Measurements from ENCODE around the gene EIF2AK2. TPM values are rescaled to one million over a fixed set of nuclear protein-coding genes. Genes with fewer than 3 reads are reported as not detected.

EIF2AK2 gene
- total and polyA plus RNA-seq, 4 donors = 7.5 to 40.1 (median 19.9) TPM

GRCh38 chr2:37149626-37150322 lies 7.0 kb downstream of the EIF2AK2 start:
- no peak for DNase-seq
- TF ChIP-seq CTCF (IDR thresholded peaks at IDR 0.05; ENCODE audit: control extremely low read depth, extremely low read depth) = no peak
- 54 to 55% methylated on average over 6 of the region's 6 CpGs for WGBS, 2 donors
- Histone ChIP-seq H3K9me3 (ENCODE audit: control insufficient read depth in 4 of 4, insufficient read depth in 3 of 4, low read length in 3 of 4) (no peaks in the 10 kb centered on the region), H3K27ac (ENCODE audit: low read depth in 1 of 2, low read length in 1 of 2) (no peak overlapping the region), H3K4me1 (ENCODE audit: control insufficient read depth in 5 of 5, insufficient read depth in 5 of 5, low read length in 5 of 5) (no peaks in the 10 kb centered on the region), H3K36me3 (ENCODE audit: control insufficient read depth in 4 of 4, insufficient read depth in 4 of 4, low read length in 4 of 4) (peaks cover 5 to 18% (median 14%) of the 10 kb centered on the region in 4 donors), H3K4me3 (no peak overlapping the region), H3K27me3 (ENCODE audit: control insufficient read depth in 3 of 3, insufficient read depth in 3 of 3, low read length in 2 of 3) (no peaks in the 10 kb centered on the region), H3K9ac (ENCODE audit: insufficient read depth in 1 of 2, low read length in 2 of 2) (no peak overlapping the region)
- ATAC-seq (ENCODE audit: insufficient read depth, low FRiP score) = no peak

- H3K4me3 ChIP-seq = no peak overlapping the region
- no peaks in the 10 kb centered on the region for H3K4me1 ChIP-seq (ENCODE audit: control insufficient read depth in 5 of 5, insufficient read depth in 5 of 5, low read length in 5 of 5)
- no peak overlapping the region for H3K9ac ChIP-seq (ENCODE audit: insufficient read depth in 1 of 2, low read length in 2 of 2)
- no peaks in the 10 kb centered on the region for H3K27me3 ChIP-seq (ENCODE audit: control insufficient read depth in 3 of 3, insufficient read depth in 3 of 3, low read length in 2 of 3)
- no peak for TF ChIP-seq CTCF (IDR thresholded peaks at IDR 0.05; ENCODE audit: control extremely low read depth, extremely low read depth)
- ATAC-seq (ENCODE audit: insufficient read depth, low FRiP score) = no peak
- 92 to 95% methylated on average over 7 of the region's 7 CpGs for WGBS, 2 donors
- H3K27ac ChIP-seq (ENCODE audit: low read depth in 1 of 2, low read length in 1 of 2) = no peak overlapping the region
- no peaks in the 10 kb centered on the region for H3K9me3 ChIP-seq (ENCODE audit: control insufficient read depth in 4 of 4, insufficient read depth in 3 of 4, low read length in 3 of 4)
- H3K36me3 ChIP-seq (ENCODE audit: control insufficient read depth in 4 of 4, insufficient read depth in 4 of 4, low read length in 4 of 4) = peaks cover 12 to 21% (median 16%) of the 10 kb centered on the region in 4 donors
- DNase-seq = no peak
Measured at GRCh38 chr2:37148325-37148724, 8.5 kb downstream of the EIF2AK2 start.

GRCh38 chr2:37146062-37146461 lies 10.7 kb downstream of the EIF2AK2 start:
- Histone ChIP-seq H3K4me1 (ENCODE audit: control insufficient read depth in 5 of 5, insufficient read depth in 5 of 5, low read length in 5 of 5) (no peaks in the 10 kb centered on the region), H3K9me3 (ENCODE audit: control insufficient read depth in 4 of 4, insufficient read depth in 3 of 4, low read length in 3 of 4) (no peaks in the 10 kb centered on the region), H3K27me3 (ENCODE audit: control insufficient read depth in 3 of 3, insufficient read depth in 3 of 3, low read length in 2 of 3) (no peaks in the 10 kb centered on the region), H3K9ac (ENCODE audit: insufficient read depth in 1 of 2, low read length in 2 of 2) (no peak overlapping the region), H3K4me3 (no peak overlapping the region), H3K27ac (ENCODE audit: low read depth in 1 of 2, low read length in 1 of 2) (no peak overlapping the region), H3K36me3 (ENCODE audit: control insufficient read depth in 4 of 4, insufficient read depth in 4 of 4, low read length in 4 of 4) (peaks cover 9 to 27% (median 17%) of the 10 kb centered on the region in 4 donors)
- TF ChIP-seq CTCF (IDR thresholded peaks at IDR 0.05; ENCODE audit: control extremely low read depth, extremely low read depth) = no peak
- no peak for DNase-seq
- WGBS, 2 donors = 73 to 92% methylated on average over 2 of the region's 2 CpGs
- no peak for ATAC-seq (ENCODE audit: insufficient read depth, low FRiP score)

- H3K4me1 ChIP-seq (ENCODE audit: control insufficient read depth in 5 of 5, insufficient read depth in 5 of 5, low read length in 5 of 5) = no peaks in the 10 kb centered on the region
- no peak for TF ChIP-seq CTCF (IDR thresholded peaks at IDR 0.05; ENCODE audit: control extremely low read depth, extremely low read depth)
- no peaks in the 10 kb centered on the region for H3K27me3 ChIP-seq (ENCODE audit: control insufficient read depth in 3 of 3, insufficient read depth in 3 of 3, low read length in 2 of 3)
- no peak overlapping the region for H3K27ac ChIP-seq (ENCODE audit: low read depth in 1 of 2, low read length in 1 of 2)
- 81 to 96% methylated on average over 1 of the region's 1 CpG for WGBS, 2 donors
- H3K9me3 ChIP-seq (ENCODE audit: control insufficient read depth in 4 of 4, insufficient read depth in 3 of 4, low read length in 3 of 4) = no peaks in the 10 kb centered on the region
- no peak overlapping the region for H3K4me3 ChIP-seq
- no peak overlapping the region for H3K9ac ChIP-seq (ENCODE audit: insufficient read depth in 1 of 2, low read length in 2 of 2)
- H3K36me3 ChIP-seq (ENCODE audit: control insufficient read depth in 4 of 4, insufficient read depth in 4 of 4, low read length in 4 of 4) = peaks cover 12 to 33% (median 25%) of the 10 kb centered on the region in 4 donors
- ATAC-seq (ENCODE audit: insufficient read depth, low FRiP score) (no peak), DNase-seq (no peak)
Measured at GRCh38 chr2:37143974-37144373, 12.8 kb downstream of the EIF2AK2 start.

Data from lung (tissue), 12 donors.